IPS DF 6.9 (cell line): ENCODE measurements around the gene TSPOAP1.

Experiments used
- DNase-seq: peaks from one replicate; pipeline ENCODE4 v3.0.0-alpha.2; 2013; ENCODE audit warnings: low read depth, low spot score
- H3K27ac ChIP-seq: one replicate; pipeline ENCODE4 v1.5.1; 2013; ENCODE audit warnings: low read length, control low read depth
- H3K27me3 ChIP-seq: 2 replicates; pipeline ENCODE4 v1.6.1; 2013; ENCODE audit warnings: mild to moderate bottlenecking, low read length; ENCODE audit not compliant: control insufficient read depth, insufficient read depth
- H3K36me3 ChIP-seq: 2 replicates; pipeline ENCODE4 v1.6.1; 2013; ENCODE audit warnings: low read length; ENCODE audit not compliant: control insufficient read depth, insufficient read depth
- H3K4me1 ChIP-seq: 2 replicates; pipeline ENCODE4 v1.6.1; 2013; ENCODE audit warnings: low read length; ENCODE audit not compliant: control insufficient read depth, insufficient read depth
- H3K4me3 ChIP-seq: 2 replicates; pipeline ENCODE4 v1.5.1; 2013; ENCODE audit warnings: mild to moderate bottlenecking, low read length
- H3K9me3 ChIP-seq: 2 replicates; pipeline ENCODE4 v1.6.1; 2013; ENCODE audit warnings: low read length, inconsistent platforms; ENCODE audit not compliant: control insufficient read depth, insufficient read depth
- WGBS: extraction: QIAGEN DNeasy Blood & Tissue Kit; methylation state at CpG from one replicate; pipeline ENCODE4 v1.1.7; 2013; ENCODE audit warnings: mixed read lengths, missing lambda C conversion rate; ENCODE audit not compliant: insufficient read length, insufficient coverage; 5-methylcytosine and 5-hydroxymethylcytosine counted together

The TSPOAP1 gene

GRCh38 chr17:58265271-58265670, 63.3 kb downstream of the TSPOAP1 start:
- H3K4me3 ChIP-seq: no peak overlapping the region
- no peaks in the 10 kb centered on the region for H3K9me3 ChIP-seq
- no CpG with 5 or more reads among the region's 4 CpGs for WGBS
- H3K4me1 ChIP-seq: no peaks in the 10 kb centered on the region
- DNase-seq: no peak
- no peaks in the 10 kb centered on the region for H3K27me3 ChIP-seq
- no peaks in the 10 kb centered on the region for H3K36me3 ChIP-seq
- no peak overlapping the region for H3K27ac ChIP-seq

- no peaks in the 10 kb centered on the region for H3K4me1 ChIP-seq
- no peaks in the 10 kb centered on the region for H3K36me3 ChIP-seq
- no peaks in the 10 kb centered on the region for H3K9me3 ChIP-seq
- H3K27ac ChIP-seq: no peak overlapping the region
- no peak for DNase-seq
- no peak overlapping the region for H3K4me3 ChIP-seq
- no CpG with 5 or more reads among the region's 6 CpGs for WGBS
- H3K27me3 ChIP-seq: no peaks in the 10 kb centered on the region
Measured at GRCh38 chr17:58264407-58265103, 64.0 kb downstream of the TSPOAP1 start.

GRCh38 chr17:58263773-58264172, 64.8 kb downstream of the TSPOAP1 start:
- WGBS: no CpG with 5 or more reads among the region's 1 CpG
- H3K27me3 ChIP-seq: no peaks in the 10 kb centered on the region

GRCh38 chr17:58262149-58262548, 66.4 kb downstream of the TSPOAP1 start:
- DNase-seq: no peak
- H3K9me3 ChIP-seq: no peaks in the 10 kb centered on the region
- no peaks in the 10 kb centered on the region for H3K36me3 ChIP-seq
- no CpG with 5 or more reads among the region's 11 CpGs for WGBS
- no peaks in the 10 kb centered on the region for H3K4me1 ChIP-seq
- no peak overlapping the region for H3K4me3 ChIP-seq
- no peaks in the 10 kb centered on the region for H3K27me3 ChIP-seq
- no peak overlapping the region for H3K27ac ChIP-seq

More at GRCh38 chr17:58263773-58264172, 64.8 kb downstream of the TSPOAP1 start:
- no peaks in the 10 kb centered on the region for H3K36me3 ChIP-seq
- no peak overlapping the region for H3K27ac ChIP-seq
- H3K4me1 ChIP-seq: no peaks in the 10 kb centered on the region
- no peak for DNase-seq
- H3K4me3 ChIP-seq: no peak overlapping the region
- H3K9me3 ChIP-seq: no peaks in the 10 kb centered on the region

GRCh38 chr17:58254803-58255202, 73.8 kb downstream of the TSPOAP1 start:
- WGBS: no CpG with 5 or more reads among the region's 8 CpGs
- peak; percentile 39 for DNase-seq
- Histone ChIP-seq H3K4me1 (no peaks in the 10 kb centered on the region), H3K9me3 (peaks cover 2% of the 10 kb centered on the region; the same call in 1 of the 2 replicates), H3K27me3 (peaks cover 14% of the 10 kb centered on the region), H3K4me3 (no peak overlapping the region), H3K36me3 (no peaks in the 10 kb centered on the region), H3K27ac (no peak overlapping the region)

GRCh38 chr17:58253082-58253481, 75.5 kb downstream of the TSPOAP1 start:
- H3K9me3 ChIP-seq: peaks cover 2% of the 10 kb centered on the region; the same call in 1 of the 2 replicates
- no peak overlapping the region for H3K27ac ChIP-seq
- H3K4me3 ChIP-seq: no peak overlapping the region
- DNase-seq: no peak
- H3K27me3 ChIP-seq: peaks cover 25% of the 10 kb centered on the region
- H3K4me1 ChIP-seq: peaks cover 1% of the 10 kb centered on the region; the same call in 1 of the 2 replicates
- no peaks in the 10 kb centered on the region for H3K36me3 ChIP-seq
- WGBS: 97% methylated on average over 2 of the region's 3 CpGs

GRCh38 chr17:58252141-58252540, 76.5 kb downstream of the TSPOAP1 start:
- DNase-seq: no peak
- H3K27me3 ChIP-seq: peaks cover 27% of the 10 kb centered on the region

More at GRCh38 chr17:58252141-58252540, 76.5 kb downstream of the TSPOAP1 start:
- Histone ChIP-seq H3K4me1 (peaks cover 1% of the 10 kb centered on the region; the same call in 1 of the 2 replicates), H3K36me3 (no peaks in the 10 kb centered on the region), H3K9me3 (peaks cover 2% of the 10 kb centered on the region; the same call in 1 of the 2 replicates), H3K27ac (no peak overlapping the region), H3K4me3 (no peak overlapping the region)
- no CpG with 5 or more reads among the region's 9 CpGs for WGBS
